ENCODE data around the gene PGBD1. TPM values are rescaled to one million over a fixed set of nuclear protein-coding genes. Genes with fewer than 3 reads are reported as not detected.

The PGBD1 gene
- total and polyA plus RNA-seq, 2 of the 13 experiments (the other 11 are each of a cell fraction or from before 2014, with no cell fraction given): 3.6 to 6.9 TPM

DNA sequence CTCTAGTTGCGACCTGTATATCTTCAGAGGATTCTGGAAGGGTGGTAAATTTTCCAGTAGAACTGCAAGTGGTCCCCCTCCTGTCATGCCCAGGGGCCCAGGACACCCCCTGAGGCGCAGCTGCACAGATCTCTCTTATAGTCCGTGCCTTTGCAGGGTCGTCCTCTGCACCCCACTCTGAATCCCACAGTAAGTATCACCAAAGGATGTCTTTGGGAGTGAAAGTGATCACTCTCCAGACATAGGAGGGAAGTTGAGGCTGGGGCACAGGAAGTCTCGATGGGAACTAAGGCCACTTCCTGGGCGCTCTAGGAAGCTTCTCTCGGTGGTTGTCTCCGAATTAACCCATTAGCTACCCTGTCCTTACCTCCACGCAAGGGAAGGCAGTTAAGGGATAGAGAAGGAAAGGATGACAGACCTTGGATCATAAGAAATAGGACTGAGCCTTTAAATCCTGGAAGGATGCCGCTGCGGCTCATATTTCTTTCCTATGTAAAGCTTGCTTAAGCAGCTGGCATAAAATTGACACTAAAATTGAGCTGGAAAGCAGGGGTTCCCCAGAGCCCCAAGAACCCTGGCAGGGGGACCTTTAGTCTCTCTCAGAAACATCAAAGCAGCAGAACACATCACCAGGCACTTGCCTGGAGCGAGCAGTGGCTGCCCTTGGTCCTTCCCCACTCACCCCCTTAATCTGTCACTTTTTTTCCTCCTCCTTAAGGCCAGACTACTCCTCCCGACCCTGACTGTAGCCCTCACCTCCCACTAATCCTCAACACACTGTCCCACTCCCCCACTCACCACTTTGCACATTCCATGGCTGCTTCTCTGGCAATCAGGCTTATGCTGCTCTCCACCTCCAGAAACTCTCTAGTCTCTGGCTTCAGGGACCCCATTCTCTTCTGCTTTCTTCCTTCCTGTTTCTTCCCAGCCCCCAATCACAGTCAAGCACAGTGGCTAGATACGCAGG, 29.1 kb upstream of the PGBD1 start, which contains the start of gene ZKSCAN4 (continued):
- 0 out of 2 replicates have a peak, but pooled peaks have one; percentile 76 for TF ChIP-seq NCOA1 (CRISPR knock-in tag; IDR thresholded peaks at IDR 0.05)
- 0 out of 2 replicates have a peak, but pooled peaks have one; percentile 23 for TF ChIP-seq RFX3 (CRISPR knock-in tag; IDR thresholded peaks at IDR 0.05)
- TF ChIP-seq, protein P1, sequence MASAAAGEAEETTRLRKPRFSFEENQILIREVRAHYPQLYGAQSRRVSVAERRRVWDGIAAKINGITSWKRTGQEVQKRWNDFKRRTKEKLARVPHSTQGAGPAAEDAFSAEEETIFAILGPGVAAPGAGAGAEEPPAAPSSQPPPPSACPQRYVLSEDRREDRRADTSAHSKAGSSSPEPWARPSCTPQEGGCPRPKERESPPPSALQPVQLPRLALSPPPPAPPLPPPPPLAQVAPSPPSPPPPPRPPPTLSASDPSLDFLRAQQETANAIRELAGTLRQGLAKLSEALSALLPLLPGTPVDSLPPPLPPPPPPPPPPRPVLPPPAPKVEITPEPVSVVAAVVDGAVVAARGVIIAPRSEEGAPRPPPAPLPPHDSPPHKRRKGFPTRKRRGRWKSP (CRISPR knock-in tag; IDR thresholded peaks at IDR 0.05): peak; percentile 86; the same call in 1 of the 2 replicates
- 0 out of 2 replicates have a peak, but pooled peaks have one; percentile 45 for TF ChIP-seq KLF11 (CRISPR knock-in tag; IDR thresholded peaks at IDR 0.05)
- TF ChIP-seq IRF2 (CRISPR knock-in tag; IDR thresholded peaks at IDR 0.05): peak; percentile 99
- no peak for TF ChIP-seq SOX6 (IDR thresholded peaks at IDR 0.05)
- peak; percentile 40; the same call in 1 of the 2 replicates for TF ChIP-seq SOX6 (CRISPR knock-in tag; IDR thresholded peaks at IDR 0.05)
- TF ChIP-seq ZNF329 (CRISPR knock-in tag; IDR thresholded peaks at IDR 0.05; ENCODE audit: low read depth): 0 out of 2 replicates have a peak, but pooled peaks have one; percentile 77
- TF ChIP-seq, protein P2, sequence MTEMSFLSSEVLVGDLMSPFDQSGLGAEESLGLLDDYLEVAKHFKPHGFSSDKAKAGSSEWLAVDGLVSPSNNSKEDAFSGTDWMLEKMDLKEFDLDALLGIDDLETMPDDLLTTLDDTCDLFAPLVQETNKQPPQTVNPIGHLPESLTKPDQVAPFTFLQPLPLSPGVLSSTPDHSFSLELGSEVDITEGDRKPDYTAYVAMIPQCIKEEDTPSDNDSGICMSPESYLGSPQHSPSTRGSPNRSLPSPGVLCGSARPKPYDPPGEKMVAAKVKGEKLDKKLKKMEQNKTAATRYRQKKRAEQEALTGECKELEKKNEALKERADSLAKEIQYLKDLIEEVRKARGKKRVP (CRISPR knock-in tag; IDR thresholded peaks at IDR 0.05): peak in 1 of 2 experiments; percentile 29; a peak in 1 of 4 replicates
- TF ChIP-seq SMARCE1 (IDR thresholded peaks at IDR 0.05; ENCODE audit: borderline replicate concordance): no peak
- 0 out of 2 replicates have a peak, but pooled peaks have one; percentile 33 for TF ChIP-seq ZNF709 (CRISPR knock-in tag; IDR thresholded peaks at IDR 0.05)
- 0 out of 2 replicates have a peak, but pooled peaks have one; percentile 10 for TF ChIP-seq ZNF670 (CRISPR knock-in tag; IDR thresholded peaks at IDR 0.05; ENCODE audit: borderline replicate concordance)
- TF ChIP-seq ARNT2 (CRISPR knock-in tag; IDR thresholded peaks at IDR 0.05; ENCODE audit: low read depth): 0 out of 2 replicates have a peak, but pooled peaks have one; percentile 60
- TF ChIP-seq, protein P3, sequence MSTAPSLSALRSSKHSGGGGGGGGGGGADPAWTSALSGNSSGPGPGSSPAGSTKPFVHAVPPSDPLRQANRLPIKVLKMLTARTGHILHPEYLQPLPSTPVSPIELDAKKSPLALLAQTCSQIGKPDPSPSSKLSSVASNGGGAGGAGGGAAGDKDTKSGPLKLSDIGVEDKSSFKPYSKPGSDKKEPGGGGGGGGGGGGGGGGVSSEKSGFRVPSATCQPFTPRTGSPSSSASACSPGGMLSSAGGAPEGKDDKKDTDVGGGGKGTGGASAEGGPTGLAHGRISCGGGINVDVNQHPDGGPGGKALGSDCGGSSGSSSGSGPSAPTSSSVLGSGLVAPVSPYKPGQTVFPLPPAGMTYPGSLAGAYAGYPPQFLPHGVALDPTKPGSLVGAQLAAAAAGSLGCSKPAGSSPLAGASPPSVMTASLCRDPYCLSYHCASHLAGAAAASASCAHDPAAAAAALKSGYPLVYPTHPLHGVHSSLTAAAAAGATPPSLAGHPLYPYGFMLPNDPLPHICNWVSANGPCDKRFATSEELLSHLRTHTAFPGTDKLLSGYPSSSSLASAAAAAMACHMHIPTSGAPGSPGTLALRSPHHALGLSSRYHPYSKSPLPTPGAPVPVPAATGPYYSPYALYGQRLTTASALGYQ (CRISPR knock-in tag; IDR thresholded peaks at IDR 0.05): peak; percentile 23; the same call in 1 of the 2 replicates
- TF ChIP-seq ZNF460 (CRISPR knock-in tag; IDR thresholded peaks at IDR 0.05; ENCODE audit: borderline replicate concordance): 0 out of 2 replicates have a peak, but pooled peaks have one; percentile 12
- TF ChIP-seq CREB1 (IDR thresholded peaks at IDR 0.05): no peak
- TF ChIP-seq CREB1 (CRISPR knock-in tag; IDR thresholded peaks at IDR 0.05): peak; percentile 70
- peak; percentile 78 for TF ChIP-seq ZNF24 (IDR thresholded peaks at IDR 0.05)
- TF ChIP-seq MAFK (conservative IDR thresholded peaks at IDR 0.05 in 1 of 2, IDR thresholded peaks at IDR 0.05 in 1 of 2; ENCODE audit: low read length in 2 of 2): no peak
- TF ChIP-seq KMT2B (CRISPR knock-in tag; IDR thresholded peaks at IDR 0.05): peak; percentile 98
- TF ChIP-seq NFKBIZ (CRISPR knock-in tag; IDR thresholded peaks at IDR 0.05): peak; percentile 65; the same call in 1 of the 2 replicates
- no peak for TF ChIP-seq HMGA1 (CRISPR knock-in tag; conservative IDR thresholded peaks at IDR 0.05)
- TF ChIP-seq ZNF451 (CRISPR knock-in tag; IDR thresholded peaks at IDR 0.05): peak; percentile 61; the same call in 1 of the 2 replicates
- 0 out of 2 replicates have a peak, but pooled peaks have one; percentile 38 for TF ChIP-seq DNMT3B (CRISPR knock-in tag; conservative IDR thresholded peaks at IDR 0.05)
- 0 out of 2 replicates have a peak, but pooled peaks have one; percentile 20 for TF ChIP-seq NRL (CRISPR knock-in tag; IDR thresholded peaks at IDR 0.05; ENCODE audit: borderline replicate concordance)
- TF ChIP-seq CBFB (CRISPR knock-in tag; IDR thresholded peaks at IDR 0.05): peak; percentile 87; the same call in 1 of the 2 replicates
- peak; percentile 86 for TF ChIP-seq ZNF350 (CRISPR knock-in tag; IDR thresholded peaks at IDR 0.05; ENCODE audit: borderline replicate concordance, low read depth)

Measured in HepG2 (cell line).